Skeletal muscle cell (primary cell): ENCODE results near the gene GNG13.
"Not testable (repeated sequence)": the region's sequence is repeated elsewhere in the genome, so short reads cannot be mapped to it uniquely, and the experiment has no call there.

Experiments used
- DNase-seq: peaks from one replicate; pipeline ENCODE4 v3.0.0-alpha.2; 2010; ENCODE audit warnings: low read depth
- H3K4me3 ChIP-seq: 2 replicates; pipeline ENCODE4 v1.5.1; 2011; ENCODE audit warnings: low read depth, mild to moderate bottlenecking, control low read depth, low read length, moderate library complexity

GNG13 gene

GRCh38 chr16:782766-783403 lies 17.6 kb downstream of the GNG13 start:
- no peak for DNase-seq
- no peak overlapping the region for H3K4me3 ChIP-seq

- H3K4me3 ChIP-seq = no peak overlapping the region
- no peak for DNase-seq
Measured at GRCh38 chr16:782258-782657, 18.3 kb downstream of the GNG13 start.

GRCh38 chr16:781346-782010 lies 19.1 kb downstream of the GNG13 start:
- DNase-seq = no peak
- H3K4me3 ChIP-seq = no peak overlapping the region

GRCh38 chr16:780296-780695 lies 20.2 kb downstream of the GNG13 start:
- DNase-seq = no peak
- H3K4me3 ChIP-seq = no peak overlapping the region

GRCh38 chr16:779561-779960 lies 21.0 kb downstream of the GNG13 start:
- DNase-seq = no peak
- no peak overlapping the region for H3K4me3 ChIP-seq

- no peak for DNase-seq
- no peak overlapping the region for H3K4me3 ChIP-seq
Measured at GRCh38 chr16:778909-779527, 21.5 kb downstream of the GNG13 start.

- no peak overlapping the region for H3K4me3 ChIP-seq
- DNase-seq = no peak
Measured at GRCh38 chr16:778447-778846, 22.1 kb downstream of the GNG13 start.

- no peak overlapping the region for H3K4me3 ChIP-seq
- no peak for DNase-seq
Measured at GRCh38 chr16:777826-778225, 22.7 kb downstream of the GNG13 start.

- DNase-seq = no peak
- H3K4me3 ChIP-seq = no peak overlapping the region
Measured at GRCh38 chr16:776824-777223, 23.7 kb downstream of the GNG13 start.

- not testable (repeated sequence) for H3K4me3 ChIP-seq, DNase-seq
Measured at GRCh38 chr16:776298-776697, 24.2 kb downstream of the GNG13 start.

GRCh38 chr16:775236-775796 lies 25.2 kb downstream of the GNG13 start:
- H3K4me3 ChIP-seq = no peak overlapping the region

GRCh38 chr16:774086-775001 lies 26.2 kb downstream of the GNG13 start:
- no peak overlapping the region for H3K4me3 ChIP-seq
- no peak for DNase-seq

More at GRCh38 chr16:775236-775796, 25.2 kb downstream of the GNG13 start:
- no peak for DNase-seq

- DNase-seq = no peak
- H3K4me3 ChIP-seq = no peak overlapping the region
Measured at GRCh38 chr16:772959-773358, 27.6 kb downstream of the GNG13 start.

- no peak for DNase-seq
- no peak overlapping the region for H3K4me3 ChIP-seq
Measured at GRCh38 chr16:770411-770810, 30.1 kb downstream of the GNG13 start.

- no peak for DNase-seq
- no peak overlapping the region for H3K4me3 ChIP-seq
Measured at GRCh38 chr16:769934-770333, 30.6 kb downstream of the GNG13 start.

GRCh38 chr16:769184-769784 lies 31.2 kb downstream of the GNG13 start:
- no peak overlapping the region for H3K4me3 ChIP-seq

GRCh38 chr16:768428-768827 lies 32.1 kb downstream of the GNG13 start:
- no peak overlapping the region for H3K4me3 ChIP-seq
- DNase-seq = no peak

More at GRCh38 chr16:769184-769784, 31.2 kb downstream of the GNG13 start:
- no peak for DNase-seq

GRCh38 chr16:767743-768235 lies 32.7 kb downstream of the GNG13 start:
- DNase-seq = no peak
- no peak overlapping the region for H3K4me3 ChIP-seq
